Stomach (tissue), 9 donors: ENCODE measurements around the gene SDHA. TPM values are rescaled to one million over a fixed set of nuclear protein-coding genes. Genes with fewer than 3 reads are reported as not detected.
"Not testable (repeated sequence)": the region's sequence is repeated elsewhere in the genome, so short reads cannot be mapped to it uniquely, and the experiment has no call there.

Source experiments
- DNase-seq, 2 donors: peaks; one replicate each; pipeline versions ENCODE4 v3.0.0 to v3.0.0-alpha.2; 2013 to 2019
- H3K27ac ChIP-seq, 5 donors: fragments of 200-600 bp in 4 of 5; sonication (generic) in 4 of 5; one replicate each; pipeline ENCODE4 v1.5.1; 2013 to 2019; ENCODE audit warnings: mild to moderate bottlenecking in 1 of 5, moderate library complexity in 1 of 5
- H3K27me3 ChIP-seq, 3 donors: fragments of 200-600 bp; sonication (generic); one replicate each; pipeline ENCODE4 v1.5.1; 2017 to 2019; ENCODE audit warnings: mixed run types in 1 of 3
- H3K36me3 ChIP-seq, 4 donors: fragments of 200-600 bp; sonication (generic); 1 replicate in 3 of 4; 2 replicates in 1 of 4; pipeline ENCODE4 v1.5.1; 2016 to 2019
- H3K4me1 ChIP-seq, 4 donors: fragments of 200-600 bp; sonication (generic); one replicate each; pipeline ENCODE4 v1.5.1; 2016 to 2019
- H3K4me3 ChIP-seq, 4 donors: fragments of 200-600 bp; sonication (generic) in 3 of 4; one replicate each; pipeline ENCODE4 v1.5.1; 2016 to 2019; ENCODE audit warnings: mild to moderate bottlenecking in 1 of 4
- H3K9me3 ChIP-seq, 4 donors: fragments of 200-600 bp; sonication (generic); one replicate each; pipeline ENCODE4 v1.5.1; 2016 to 2019
- EP300 ChIP-seq: sonication (generic); formaldehyde crosslinking; IDR thresholded peaks from one replicate; pipeline ENCODE4 v1.6.1; 2017; ENCODE audit warnings: antibody characterized with exemption
- POLR2A ChIP-seq, 4 donors: fragments of 450-650 bp; IDR thresholded peaks; one replicate each; pipeline ENCODE4 v1.6.1; 2016; ENCODE audit warnings: antibody characterized with exemption in 4 of 4, control low read depth in 2 of 4, mild to moderate bottlenecking in 1 of 4, moderate library complexity in 1 of 4
- POLR2AphosphoS5 ChIP-seq, 3 donors: sonication (generic); formaldehyde crosslinking; IDR thresholded peaks; one replicate each; pipeline ENCODE4 v1.6.1; 2016; ENCODE audit warnings: antibody characterized with exemption in 3 of 3
- WGBS, 5 donors: extraction: QIAGEN DNeasy Blood & Tissue Kit in 3 of 5; methylation state at CpG; one replicate each; pipeline versions ENCODE4 v1.1.5 to v1.1.7; 2013 to 2018; 5-methylcytosine and 5-hydroxymethylcytosine counted together
- intact Hi-C: fragments of 100-400 bp; cut with DNase I; formaldehyde crosslinking; loops from one replicate; pipeline ENCODE4 v1.15.1; 2023; ENCODE audit warnings: low total_unique reads
- polyA plus RNA-seq, 3 donors: library from polyadenylated mRNA; stranded (reverse); fragments of 200-250 nt; gene quantifications; one replicate each; pipeline ENCODE4 v1.2.3, GENCODE V29; 2013
- total RNA-seq, 5 donors: library from RNA; depleted of rRNA; stranded (reverse); fragments of >200 nt; gene quantifications; one replicate each; pipeline versions ENCODE4 v1.1.0 to v1.2.3, GENCODE V29; 2014 to 2016
- TF ChIP-seq, protein P1 (sequence below), 7 experiments: fragments of 450-650 bp in 4 of 7; fragments of 200-600 bp in 3 of 7; sonication (generic) in 3 of 7; IDR thresholded peaks; one replicate each; pipeline ENCODE4 v1.5.1; 2016 to 2019; ENCODE audit warnings: antibody characterized with exemption in 7 of 7, control low read depth in 2 of 7, mild to moderate bottlenecking in 1 of 7
- donor health status: healthy with polysubstance abuse.
- donor health status: Bipolar disorder and iron deficiency.
- donor health status: healthy.

Gene SDHA
- total and polyA plus RNA-seq, 8 donors, result 78.8 to 509 (median 111) TPM

GRCh38 chr5:206927-207536, 11.1 kb upstream of the SDHA start:
- 68 to 77% (median 72%) methylated on average over 8 of the region's 8 CpGs for WGBS, 5 donors
- no peak for TF ChIP-seq EP300
- TF ChIP-seq POLR2A (IDR thresholded peaks at IDR 0.05), result no peak
- TF ChIP-seq POLR2AphosphoS5 (IDR thresholded peaks at IDR 0.05), result no peak
- peaks cover 0 to 19% (median 5%) of the 10 kb centered on the region in 4 donors for H3K4me1 ChIP-seq
- no peak overlapping the region for H3K27ac ChIP-seq
- H3K9me3 ChIP-seq, result no peaks in the 10 kb centered on the region
- no peak for DNase-seq
- H3K27me3 ChIP-seq, result no peaks in the 10 kb centered on the region
- peaks cover 6 to 52% (median 41%) of the 10 kb centered on the region in 4 donors for H3K36me3 ChIP-seq
- intact Hi-C loops, result no loop called here
- H3K4me3 ChIP-seq, result no peak overlapping the region

- TF ChIP-seq, protein P1, sequence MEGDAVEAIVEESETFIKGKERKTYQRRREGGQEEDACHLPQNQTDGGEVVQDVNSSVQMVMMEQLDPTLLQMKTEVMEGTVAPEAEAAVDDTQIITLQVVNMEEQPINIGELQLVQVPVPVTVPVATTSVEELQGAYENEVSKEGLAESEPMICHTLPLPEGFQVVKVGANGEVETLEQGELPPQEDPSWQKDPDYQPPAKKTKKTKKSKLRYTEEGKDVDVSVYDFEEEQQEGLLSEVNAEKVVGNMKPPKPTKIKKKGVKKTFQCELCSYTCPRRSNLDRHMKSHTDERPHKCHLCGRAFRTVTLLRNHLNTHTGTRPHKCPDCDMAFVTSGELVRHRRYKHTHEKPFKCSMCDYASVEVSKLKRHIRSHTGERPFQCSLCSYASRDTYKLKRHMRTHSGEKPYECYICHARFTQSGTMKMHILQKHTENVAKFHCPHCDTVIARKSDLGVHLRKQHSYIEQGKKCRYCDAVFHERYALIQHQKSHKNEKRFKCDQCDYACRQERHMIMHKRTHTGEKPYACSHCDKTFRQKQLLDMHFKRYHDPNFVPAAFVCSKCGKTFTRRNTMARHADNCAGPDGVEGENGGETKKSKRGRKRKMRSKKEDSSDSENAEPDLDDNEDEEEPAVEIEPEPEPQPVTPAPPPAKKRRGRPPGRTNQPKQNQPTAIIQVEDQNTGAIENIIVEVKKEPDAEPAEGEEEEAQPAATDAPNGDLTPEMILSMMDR (IDR thresholded peaks at IDR 0.05), result no peak
- TF ChIP-seq POLR2AphosphoS5 (IDR thresholded peaks at IDR 0.05), result no peak
- TF ChIP-seq EP300, result no peak
- no peak for TF ChIP-seq POLR2A (IDR thresholded peaks at IDR 0.05)
- DNase-seq, result no peak
- Histone ChIP-seq H3K9me3 (no peaks in the 10 kb centered on the region), H3K4me1 (peaks cover 0 to 19% (median 5%) of the 10 kb centered on the region in 4 donors), H3K27ac (no peak overlapping the region), H3K4me3 (no peak overlapping the region), H3K27me3 (no peaks in the 10 kb centered on the region), H3K36me3 (peaks cover 6 to 52% (median 41%) of the 10 kb centered on the region in 4 donors)
- intact Hi-C loops, result no loop called here
- 73 to 87% (median 84%) methylated on average over 14 of the region's 14 CpGs for WGBS, 5 donors
Observed at GRCh38 chr5:207599-207998, 10.5 kb upstream of the SDHA start.

DNA sequence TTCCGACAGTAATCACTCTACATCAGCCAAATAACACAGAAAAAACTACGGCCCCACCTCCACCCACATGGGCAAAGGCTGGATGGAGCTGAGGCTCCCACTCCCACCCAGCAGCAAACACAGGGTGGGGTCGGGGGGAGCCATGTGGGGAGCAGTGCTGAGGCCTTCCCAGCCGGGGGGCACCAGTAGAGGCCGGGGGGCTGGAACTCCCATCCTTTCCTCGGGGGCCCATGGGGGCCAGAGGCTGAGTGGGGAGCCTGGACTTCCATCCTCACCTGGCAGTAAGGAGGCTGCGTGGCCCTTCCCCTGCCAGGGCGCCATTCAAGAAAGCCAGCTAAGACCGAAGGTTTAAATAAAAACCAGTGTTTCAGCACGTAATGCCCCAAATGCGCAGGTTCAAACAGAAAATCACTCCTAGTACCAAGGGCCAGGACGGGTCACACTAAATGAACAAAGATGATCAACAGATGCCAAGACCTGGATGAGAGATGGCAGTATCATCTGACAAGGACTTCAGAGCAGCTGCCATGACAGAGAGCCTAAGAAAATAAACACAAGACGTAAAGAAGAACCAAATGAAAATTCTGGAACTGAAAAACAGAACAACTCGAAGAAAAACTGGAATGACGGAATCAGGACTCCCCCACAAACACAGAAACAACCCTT, 9.5 kb upstream of the SDHA start:
- no peak overlapping the region for H3K4me3 ChIP-seq
- intact Hi-C loops, result no loop called here
- no peak overlapping the region for H3K27ac ChIP-seq
- DNase-seq, result no peak
- no peak for TF ChIP-seq POLR2AphosphoS5 (IDR thresholded peaks at IDR 0.05)
- no peaks in the 10 kb centered on the region for H3K27me3 ChIP-seq
- H3K9me3 ChIP-seq, result no peaks in the 10 kb centered on the region
- peaks cover 0 to 19% (median 5%) of the 10 kb centered on the region in 4 donors for H3K4me1 ChIP-seq
- H3K36me3 ChIP-seq, result peaks cover under 1 to 48% (median 40%) of the 10 kb centered on the region in 4 donors
- 87 to 90% (median 87%) methylated on average over 14 to 15 of the region's 15 CpGs for WGBS, 5 donors

GRCh38 chr5:213803-214395, 4.2 kb upstream of the SDHA start:
- Histone ChIP-seq H3K27me3 (no peaks in the 10 kb centered on the region), H3K4me3 (no peak overlapping the region), H3K4me1 (peaks cover 0 to 26% (median 15%) of the 10 kb centered on the region in 4 donors), H3K36me3 (peaks cover 0 to 19% (median 14%) of the 10 kb centered on the region in 4 donors), H3K9me3 (no peaks in the 10 kb centered on the region), H3K27ac (no peak overlapping the region)
- no peak for DNase-seq
- intact Hi-C loops, result no loop called here
- 90 to 95% (median 92%) methylated on average over 12 of the region's 12 CpGs for WGBS, 5 donors
- TF ChIP-seq POLR2A (IDR thresholded peaks at IDR 0.05), result no peak
- TF ChIP-seq, protein P1 (IDR thresholded peaks at IDR 0.05), result no peak
- no peak for TF ChIP-seq EP300
- TF ChIP-seq POLR2AphosphoS5 (IDR thresholded peaks at IDR 0.05), result no peak

- H3K27ac ChIP-seq, H3K27me3 ChIP-seq, H3K9me3 ChIP-seq, DNase-seq, intact Hi-C loops, H3K4me3 ChIP-seq: not testable (repeated sequence)
- Histone ChIP-seq H3K36me3 (peaks cover 0 to 19% (median 14%) of the 10 kb centered on the region in 4 donors), H3K4me1 (peaks cover 7 to 39% (median 22%) of the 10 kb centered on the region in 4 donors)
- WGBS, 5 donors, result 67 to 100% (median 91%) methylated on average over 1 to 2 of the region's 2 CpGs
Observed at GRCh38 chr5:215256-215655, 2.9 kb upstream of the SDHA start.

DNA sequence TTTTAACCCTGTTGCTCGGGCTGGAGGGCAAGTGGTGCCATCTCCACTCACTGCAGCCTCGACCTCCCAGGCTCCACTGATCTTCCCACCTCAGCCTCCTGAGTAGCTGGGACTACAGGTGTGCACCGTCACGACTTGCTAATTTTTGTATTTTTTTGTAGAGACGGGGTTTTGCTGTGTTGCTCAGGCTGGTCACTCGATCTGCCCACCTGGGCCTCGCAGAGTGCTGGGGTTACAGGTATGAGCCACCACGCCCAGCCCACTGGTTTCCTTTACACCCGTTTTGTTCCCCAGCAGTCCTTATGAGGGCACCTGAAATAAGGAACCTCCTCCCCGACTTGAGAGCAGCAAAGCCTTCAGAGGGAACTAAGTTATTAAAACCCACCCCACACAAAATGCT, 2.0 kb upstream of the SDHA start:
- Histone ChIP-seq H3K36me3 (peaks cover 0 to 19% (median 14%) of the 10 kb centered on the region in 4 donors), H3K4me1 (peaks cover 11 to 47% (median 28%) of the 10 kb centered on the region in 4 donors)
- H3K27me3 ChIP-seq, H3K27ac ChIP-seq, H3K9me3 ChIP-seq, H3K4me3 ChIP-seq, DNase-seq, intact Hi-C loops: not testable (repeated sequence)
- 82 to 89% (median 87%) methylated on average over 9 of the region's 10 CpGs for WGBS, 5 donors
